ENCODE results near the gene LENEP. TPM values are rescaled to one million over a fixed set of nuclear protein-coding genes. Genes with fewer than 3 reads are reported as not detected.

The LENEP gene
- total RNA-seq, 2 experiments from 2014 or later, result 0.79 to 0.80 TPM

GRCh38 chr1:155026588-155026987 lies 33.2 kb downstream of the LENEP start:
- CTCF ChIA-PET, result interaction anchor here (1.0 to 2.1 kb wide), 2 partner anchors 18 to 65 kb away, joined by 5 to 8 read pairs; no protein-coding TSS in a partner anchor

GRCh38 chr1:155029513-155030242 lies 36.3 kb downstream of the LENEP start:
- Mint-ChIP-seq H3K27me3 (no peaks in the 10 kb centered on the region), H3K27ac (no peak overlapping the region), H3K4me1 (no peaks in the 10 kb centered on the region), H3K9me3 (ENCODE audit: low read depth) (no peaks in the 10 kb centered on the region), H3K36me3 (ENCODE audit: low read depth) (no peaks in the 10 kb centered on the region), H3K4me3 (no peak overlapping the region)
- ChIA-PET CTCF (interaction anchor here (1.0 kb wide), 1 partner anchor 15 kb away, joined by 3 read pairs; no protein-coding TSS in a partner anchor), POLR2A (no interaction called here)
- ATAC-seq, result no peak
- no peak for DNase-seq
- intact Hi-C loops (cut with DNase I, micrococcal nuclease), result no loop called here

More at GRCh38 chr1:155026588-155026987, 33.2 kb downstream of the LENEP start:
- DNase-seq, result no peak
- Mint-ChIP-seq H3K27ac (no peak overlapping the region), H3K9me3 (ENCODE audit: low read depth) (no peaks in the 10 kb centered on the region), H3K36me3 (ENCODE audit: low read depth) (no peaks in the 10 kb centered on the region), H3K4me3 (no peak overlapping the region), H3K4me1 (peaks cover under 1% of the 10 kb centered on the region), H3K27me3 (no peaks in the 10 kb centered on the region)
- ATAC-seq, result peak; percentile 59
- intact Hi-C loops (cut with DNase I, micrococcal nuclease), result no loop called here
- POLR2A ChIA-PET, result no interaction called here

GRCh38 chr1:155030243-155030795 lies 36.9 kb downstream of the LENEP start:
- DNase-seq (no peak), ATAC-seq (no peak)
- Mint-ChIP-seq H3K9me3 (ENCODE audit: low read depth) (no peaks in the 10 kb centered on the region), H3K27ac (no peak overlapping the region), H3K36me3 (ENCODE audit: low read depth) (no peaks in the 10 kb centered on the region), H3K27me3 (no peaks in the 10 kb centered on the region), H3K4me1 (no peaks in the 10 kb centered on the region), H3K4me3 (no peak overlapping the region)
- intact Hi-C loops (cut with DNase I, micrococcal nuclease), result no loop called here
- ChIA-PET CTCF (interaction anchor here (1.0 kb wide), 1 partner anchor 14 kb away, joined by 3 read pairs; no protein-coding TSS in a partner anchor), POLR2A (no interaction called here)

GRCh38 chr1:155030899-155031298 lies 37.5 kb downstream of the LENEP start:
- CTCF ChIA-PET, result interaction anchor here (0.6 kb wide), 1 partner anchor 431 kb away, joined by 4 read pairs; no protein-coding TSS in a partner anchor
- intact Hi-C loops (cut with DNase I, micrococcal nuclease), result no loop called here
- Mint-ChIP-seq H3K9me3 (ENCODE audit: low read depth) (no peaks in the 10 kb centered on the region), H3K27me3 (no peaks in the 10 kb centered on the region), H3K27ac (no peak overlapping the region), H3K4me3 (no peak overlapping the region), H3K4me1 (no peaks in the 10 kb centered on the region), H3K36me3 (ENCODE audit: low read depth) (no peaks in the 10 kb centered on the region)
- no peak for ATAC-seq
- POLR2A ChIA-PET, result no interaction called here
- no peak for DNase-seq

GRCh38 chr1:155032886-155033285 lies 39.5 kb downstream of the LENEP start:
- intact Hi-C loops (cut with DNase I, micrococcal nuclease), result no loop called here
- no peaks in the 10 kb centered on the region for H3K9me3 Mint-ChIP-seq (ENCODE audit: low read depth)
- H3K4me3 Mint-ChIP-seq, result no peak overlapping the region
- ChIA-PET POLR2A (no interaction called here), CTCF (interaction anchor here (1.0 to 1.6 kb wide), 3 partner anchors 9 to 15 kb away, joined by 3 to 6 read pairs (median 5); no protein-coding TSS in a partner anchor)
- DNase-seq, result no peak
- H3K27me3 Mint-ChIP-seq, result no peaks in the 10 kb centered on the region
- ATAC-seq, result no peak
- H3K27ac Mint-ChIP-seq, result no peak overlapping the region
- no peaks in the 10 kb centered on the region for H3K36me3 Mint-ChIP-seq (ENCODE audit: low read depth)
- no peaks in the 10 kb centered on the region for H3K4me1 Mint-ChIP-seq

- POLR2A ChIA-PET, result no interaction called here
Observed at GRCh38 chr1:155033524-155033923, 40.1 kb downstream of the LENEP start, which contains the start of the genes DCST1 and DCST2. TSS of gene DCST1 (plus strand) at chr1:155033824. CDS start at chr1:155034037, 213 bp downstream. TSS of gene DCST2 (minus strand) at chr1:155033781. CDS start at chr1:155033701, 80 bp downstream.

GRCh38 chr1:155034318-155035208 lies 41.2 kb downstream of the LENEP start:
- Mint-ChIP-seq H3K36me3 (ENCODE audit: low read depth) (no peaks in the 10 kb centered on the region), H3K9me3 (ENCODE audit: low read depth) (no peaks in the 10 kb centered on the region), H3K4me1 (no peaks in the 10 kb centered on the region), H3K27ac (no peak overlapping the region), H3K27me3 (no peaks in the 10 kb centered on the region), H3K4me3 (no peak overlapping the region)
- ChIA-PET POLR2A (no interaction called here), CTCF (interaction anchor here (0.7 to 1.5 kb wide), 3 partner anchors 10 to 17 kb away, joined by 3 to 6 read pairs (median 4); no protein-coding TSS in a partner anchor)
- intact Hi-C loops (cut with DNase I, micrococcal nuclease), result no loop called here
- DNase-seq (no peak), ATAC-seq (no peak)

More at GRCh38 chr1:155033524-155033923, 40.1 kb downstream of the LENEP start, which contains the start of the genes DCST1 and DCST2:
- no peaks in the 10 kb centered on the region for H3K9me3 Mint-ChIP-seq (ENCODE audit: low read depth)
- CTCF ChIA-PET, result interaction anchor here (1.0 to 1.5 kb wide), 3 partner anchors 8 to 16 kb away, joined by 3 to 6 read pairs (median 4); no protein-coding TSS in a partner anchor
- H3K4me1 Mint-ChIP-seq, result no peaks in the 10 kb centered on the region
- no peak for ATAC-seq
- DNase-seq, result no peak
- no peaks in the 10 kb centered on the region for H3K27me3 Mint-ChIP-seq
- no peak within 1 kb of the TSS for H3K27ac Mint-ChIP-seq
- no peak within 1 kb of the TSS for H3K4me3 Mint-ChIP-seq
- no peaks in the 10 kb centered on the region for H3K36me3 Mint-ChIP-seq (ENCODE audit: low read depth)
- intact Hi-C loops (cut with DNase I, micrococcal nuclease), result no loop called here

- no peaks in the 10 kb centered on the region for H3K36me3 Mint-ChIP-seq (ENCODE audit: low read depth)
- H3K4me1 Mint-ChIP-seq, result no peaks in the 10 kb centered on the region
- no peaks in the 10 kb centered on the region for H3K27me3 Mint-ChIP-seq
- ATAC-seq, result no peak
- H3K9me3 Mint-ChIP-seq (ENCODE audit: low read depth), result no peaks in the 10 kb centered on the region
- ChIA-PET CTCF (no interaction called here), POLR2A (no interaction called here)
- DNase-seq, result no peak
- intact Hi-C loops (cut with DNase I, micrococcal nuclease), result no loop called here
- no peak overlapping the region for H3K4me3 Mint-ChIP-seq
- no peak overlapping the region for H3K27ac Mint-ChIP-seq
Observed at GRCh38 chr1:155035936-155036335, 42.5 kb downstream of the LENEP start.

- POLR2A ChIA-PET, result no interaction called here
- DNase-seq (no peak), ATAC-seq (no peak)
- CTCF ChIA-PET, result interaction anchor here (0.6 kb wide), 1 partner anchor 19 kb away, joined by 3 read pairs; no protein-coding TSS in a partner anchor
- Mint-ChIP-seq H3K27me3 (no peaks in the 10 kb centered on the region), H3K27ac (no peak overlapping the region), H3K9me3 (ENCODE audit: low read depth) (no peaks in the 10 kb centered on the region), H3K4me3 (no peak overlapping the region), H3K36me3 (ENCODE audit: low read depth) (no peaks in the 10 kb centered on the region), H3K4me1 (no peaks in the 10 kb centered on the region)
- intact Hi-C loops (cut with DNase I, micrococcal nuclease), result no loop called here
Observed at GRCh38 chr1:155037043-155037442, 43.7 kb downstream of the LENEP start.

GRCh38 chr1:155037851-155038441 lies 44.6 kb downstream of the LENEP start:
- intact Hi-C loops (cut with DNase I, micrococcal nuclease), result no loop called here
- ATAC-seq (no peak), DNase-seq (no peak)
- H3K4me3 Mint-ChIP-seq, result no peak overlapping the region
- H3K4me1 Mint-ChIP-seq, result no peaks in the 10 kb centered on the region
- ChIA-PET CTCF (interaction anchor here (1.2 to 3.3 kb wide), 3 partner anchors 13 to 21 kb away, joined by 3 to 12 read pairs (median 3); no protein-coding TSS in a partner anchor), POLR2A (no interaction called here)
- H3K9me3 Mint-ChIP-seq (ENCODE audit: low read depth), result no peaks in the 10 kb centered on the region
- no peak overlapping the region for H3K27ac Mint-ChIP-seq
- H3K27me3 Mint-ChIP-seq, result no peaks in the 10 kb centered on the region
- no peaks in the 10 kb centered on the region for H3K36me3 Mint-ChIP-seq (ENCODE audit: low read depth)
